ENCODE results near the gene C11orf24.
A peak's percentile ranks its signal among the peaks of the same experiment; 100 is the strongest.

C11orf24 gene

GRCh38 chr11:68213555-68214172, 58.1 kb downstream of the C11orf24 start (continued):
- TF ChIP-seq ZNF692 (tag by site-specific recombination; IDR thresholded peaks at IDR 0.05) (peak; percentile 84), SP7 (tag by site-specific recombination; IDR thresholded peaks at IDR 0.05) (peak; percentile 39; the same call in 1 of the 2 replicates), ZNF548 (tag by site-specific recombination; IDR thresholded peaks at IDR 0.05) (no peak), ZBTB48 (tag by site-specific recombination; IDR thresholded peaks at IDR 0.05) (peak; percentile 41; the same call in 1 of the 2 replicates), ZNF335 (tag by site-specific recombination; conservative IDR thresholded peaks at IDR 0.05) (peak; percentile 70; the same call in 1 of the 2 replicates), YY2 (tag by site-specific recombination; IDR thresholded peaks at IDR 0.05) (peak; percentile 62), ZNF473 (tag by site-specific recombination; IDR thresholded peaks at IDR 0.05) (no peak), ZNF398 (tag by site-specific recombination; IDR thresholded peaks at IDR 0.05) (peak; percentile 74; the same call in 1 of the 2 replicates), ZBTB20 (tag by site-specific recombination; IDR thresholded peaks at IDR 0.05) (peak; percentile 51; the same call in 1 of the 2 replicates), ZSCAN23 (tag by site-specific recombination; IDR thresholded peaks at IDR 0.05) (no peak), ZNF10 (tag by site-specific recombination; IDR thresholded peaks at IDR 0.05) (peak; percentile 46; the same call in 1 of the 2 replicates), ZSCAN4 (tag by site-specific recombination; IDR thresholded peaks at IDR 0.05) (no peak), ZNF704 (tag by site-specific recombination; IDR thresholded peaks at IDR 0.05) (peak; percentile 95), ZNF239 (tag by site-specific recombination; IDR thresholded peaks at IDR 0.05) (no peak), ZNF830 (tag by site-specific recombination; IDR thresholded peaks at IDR 0.05; ENCODE audit: low read depth) (no peak), ZNF133 (tag by site-specific recombination; IDR thresholded peaks at IDR 0.05) (no peak), SP2 (tag by site-specific recombination; IDR thresholded peaks at IDR 0.05) (peak; percentile 32; the same call in 1 of the 2 replicates), ZNF121 (tag by site-specific recombination; IDR thresholded peaks at IDR 0.05) (0 out of 2 replicates have a peak, but pooled peaks have one; percentile 17), ATF2 (tag by site-specific recombination; IDR thresholded peaks at IDR 0.05; ENCODE audit: low read depth) (no peak), ZBTB1 (tag by site-specific recombination; IDR thresholded peaks at IDR 0.05) (peak; percentile 9; the same call in 1 of the 2 replicates), ZNF350 (tag by site-specific recombination; IDR thresholded peaks at IDR 0.05) (peak; percentile 92), ZNF626 (tag by site-specific recombination; IDR thresholded peaks at IDR 0.05) (peak; percentile 92; the same call in 1 of the 2 replicates), ZFP41 (tag by site-specific recombination; IDR thresholded peaks at IDR 0.05; ENCODE audit: borderline replicate concordance) (no peak), ZBTB7A (tag by site-specific recombination; IDR thresholded peaks at IDR 0.05; ENCODE audit: low read depth) (peak; percentile 42; the same call in 1 of the 2 replicates), ZNF146 (tag by site-specific recombination; IDR thresholded peaks at IDR 0.05) (peak; percentile 67), ZBTB10 (tag by site-specific recombination; IDR thresholded peaks at IDR 0.05) (peak; percentile 86), ZNF521 (tag by site-specific recombination; IDR thresholded peaks at IDR 0.05) (no peak), GLIS1 (tag by site-specific recombination; IDR thresholded peaks at IDR 0.05) (peak; percentile 34; the same call in 1 of the 2 replicates)
- TF ChIP-seq, protein P1, sequence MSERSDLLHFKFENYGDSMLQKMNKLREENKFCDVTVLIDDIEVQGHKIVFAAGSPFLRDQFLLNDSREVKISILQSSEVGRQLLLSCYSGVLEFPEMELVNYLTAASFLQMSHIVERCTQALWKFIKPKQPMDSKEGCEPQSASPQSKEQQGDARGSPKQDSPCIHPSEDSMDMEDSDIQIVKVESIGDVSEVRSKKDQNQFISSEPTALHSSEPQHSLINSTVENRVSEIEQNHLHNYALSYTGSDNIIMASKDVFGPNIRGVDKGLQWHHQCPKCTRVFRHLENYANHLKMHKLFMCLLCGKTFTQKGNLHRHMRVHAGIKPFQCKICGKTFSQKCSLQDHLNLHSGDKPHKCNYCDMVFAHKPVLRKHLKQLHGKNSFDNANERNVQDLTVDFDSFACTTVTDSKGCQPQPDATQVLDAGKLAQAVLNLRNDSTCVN (tag by site-specific recombination; optimal IDR thresholded peaks at IDR 0.05): peak; percentile 89

Measured in HEK293 (cell line).